AG08396 (cell line): ENCODE results near the gene FZD10.

Experiments
- DNase-seq: peaks from one replicate; pipeline ENCODE4 v3.0.0; 2012; ENCODE audit warnings: low spot score, mixed read lengths

The FZD10 gene

GRCh38 chr12:130212384-130212989 is 50.2 kb downstream of the FZD10 start:
- no peak for DNase-seq

- no peak for DNase-seq
Observed at GRCh38 chr12:130213249-130213648, 51.0 kb downstream of the FZD10 start.

GRCh38 chr12:130214686-130215395 is 52.6 kb downstream of the FZD10 start:
- DNase-seq: no peak
